HG02642 (cell line): ENCODE measurements around the gene VWA3B.
"Not testable (repeated sequence)": the region's sequence is repeated elsewhere in the genome, so short reads cannot be mapped to it uniquely, and the experiment has no call there.

ENCODE experiments used
- ATAC-seq: cut with Tn5 transposase; IDR thresholded peaks from one replicate; pipeline ENCODE4 v1.9.1; 2021; ENCODE audit warnings: mild to moderate bottlenecking; ENCODE audit not compliant: unreplicated experiment, poor library complexity

Gene VWA3B

GRCh38 chr2:98086491-98087446 is at the start of gene VWA3B:
Gene VWA3B, plus strand, starts transcription at chr2:98087167. Its CDS starts 5,926 bp downstream, at chr2:98093093.
- ATAC-seq: peak; percentile 90

GRCh38 chr2:98037206-98037605 is 49.8 kb upstream of the VWA3B start:
- no peak for ATAC-seq

- ATAC-seq: no peak
These were observed 49.2 kb upstream of the VWA3B start for GRCh38 chr2:98037666-98038336.

- ATAC-seq: no peak
These were observed 47.7 kb upstream of the VWA3B start for GRCh38 chr2:98039085-98039756.

- ATAC-seq: no peak
These were observed 46.5 kb upstream of the VWA3B start for GRCh38 chr2:98040331-98040939.

GRCh38 chr2:98043101-98043500 is 43.9 kb upstream of the VWA3B start:
- no peak for ATAC-seq

GRCh38 chr2:98044730-98045129 is 42.2 kb upstream of the VWA3B start:
- ATAC-seq: not testable (repeated sequence)

- no peak for ATAC-seq
These were observed 36.9 kb upstream of the VWA3B start for GRCh38 chr2:98050070-98050469.

GRCh38 chr2:98058191-98058975 is 28.6 kb upstream of the VWA3B start:
- ATAC-seq: no peak

- no peak for ATAC-seq
These were observed 26.7 kb upstream of the VWA3B start for GRCh38 chr2:98060277-98060676.

GRCh38 chr2:98063291-98063854 is 23.6 kb upstream of the VWA3B start:
- no peak for ATAC-seq

GRCh38 chr2:98065808-98066207 is 21.2 kb upstream of the VWA3B start:
- ATAC-seq: no peak

- no peak for ATAC-seq
These were observed 19.8 kb upstream of the VWA3B start for GRCh38 chr2:98067160-98067559.

- ATAC-seq: no peak
These were observed 16.9 kb upstream of the VWA3B start for GRCh38 chr2:98070081-98070480.

GRCh38 chr2:98072442-98072841 is 14.5 kb upstream of the VWA3B start:
- no peak for ATAC-seq

- ATAC-seq: no peak
These were observed 8.3 kb upstream of the VWA3B start for GRCh38 chr2:98078701-98079100.

- no peak for ATAC-seq
These were observed 2.7 kb upstream of the VWA3B start for GRCh38 chr2:98084151-98084868.

- ATAC-seq: no peak
These were observed 2.1 kb upstream of the VWA3B start for GRCh38 chr2:98084869-98085238.

- no peak for ATAC-seq
These were observed 1.3 kb upstream of the VWA3B start for GRCh38 chr2:98085649-98086048.
